GM12892 (cell line): ENCODE measurements around the gene STIM2.

Experiments used
- POLR2A ChIP-seq: IDR thresholded peaks from 2 replicates; pipeline ENCODE4 v1.6.1; 2011; ENCODE audit warnings: low read depth, low read length, control low read depth
- POLR2AphosphoS5 ChIP-seq: IDR thresholded peaks from 2 replicates; pipeline ENCODE4 v1.6.1; 2011; ENCODE audit warnings: low read depth, low read length, control low read depth
- TAF1 ChIP-seq: IDR thresholded peaks from 2 replicates; pipeline ENCODE4 v1.6.1; 2011; ENCODE audit warnings: low read depth, mild to moderate bottlenecking, control low read depth, low read length, borderline replicate concordance

GRCh38 chr4:26862381-26862915, 1.8 kb downstream of the STIM2 start:
- TF ChIP-seq POLR2A (no peak), TAF1 (no peak), POLR2AphosphoS5 (no peak)
